Measurements from ENCODE around the gene CIB1.

DNA sequence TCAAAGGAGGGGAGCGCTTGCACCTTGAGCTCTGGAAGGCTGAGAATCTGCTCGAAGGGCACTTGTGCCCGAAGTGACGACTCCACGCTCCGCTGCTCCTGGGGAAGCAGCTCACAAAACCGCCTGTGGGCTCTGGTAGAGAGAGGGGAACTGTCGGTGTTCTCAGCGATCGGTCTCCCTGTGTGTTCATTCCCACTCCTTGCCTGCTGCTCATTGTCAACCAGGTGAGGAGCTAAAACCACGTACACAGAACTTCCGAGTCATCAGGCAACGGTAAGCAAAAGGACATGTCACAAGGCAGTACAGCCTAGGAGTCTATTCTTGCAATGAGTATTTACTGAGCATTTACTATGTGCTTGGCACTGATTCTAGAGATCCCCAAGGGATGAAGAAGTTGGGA lies 1.5 kb downstream of the CIB1 start:
- TF ChIP-seq, protein P1, sequence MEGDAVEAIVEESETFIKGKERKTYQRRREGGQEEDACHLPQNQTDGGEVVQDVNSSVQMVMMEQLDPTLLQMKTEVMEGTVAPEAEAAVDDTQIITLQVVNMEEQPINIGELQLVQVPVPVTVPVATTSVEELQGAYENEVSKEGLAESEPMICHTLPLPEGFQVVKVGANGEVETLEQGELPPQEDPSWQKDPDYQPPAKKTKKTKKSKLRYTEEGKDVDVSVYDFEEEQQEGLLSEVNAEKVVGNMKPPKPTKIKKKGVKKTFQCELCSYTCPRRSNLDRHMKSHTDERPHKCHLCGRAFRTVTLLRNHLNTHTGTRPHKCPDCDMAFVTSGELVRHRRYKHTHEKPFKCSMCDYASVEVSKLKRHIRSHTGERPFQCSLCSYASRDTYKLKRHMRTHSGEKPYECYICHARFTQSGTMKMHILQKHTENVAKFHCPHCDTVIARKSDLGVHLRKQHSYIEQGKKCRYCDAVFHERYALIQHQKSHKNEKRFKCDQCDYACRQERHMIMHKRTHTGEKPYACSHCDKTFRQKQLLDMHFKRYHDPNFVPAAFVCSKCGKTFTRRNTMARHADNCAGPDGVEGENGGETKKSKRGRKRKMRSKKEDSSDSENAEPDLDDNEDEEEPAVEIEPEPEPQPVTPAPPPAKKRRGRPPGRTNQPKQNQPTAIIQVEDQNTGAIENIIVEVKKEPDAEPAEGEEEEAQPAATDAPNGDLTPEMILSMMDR (IDR thresholded peaks at IDR 0.05): no peak
- TF ChIP-seq POLR2A (IDR thresholded peaks at IDR 0.05): peak in 1 of 3 donors; percentile 30
